SH-SY5Y (cell line): Measurements from ENCODE around the gene NDUFS2.

Source experiments
- GATA2 ChIP-seq: IDR thresholded peaks from 2 replicates; pipeline ENCODE4 v1.6.1; 2011; ENCODE audit warnings: mild to moderate bottlenecking, low read depth, low read length
- GATA3 ChIP-seq: IDR thresholded peaks from 2 replicates; pipeline ENCODE4 v1.6.1; 2011; ENCODE audit warnings: low read depth, mild to moderate bottlenecking, low read length, moderate library complexity

DNA sequence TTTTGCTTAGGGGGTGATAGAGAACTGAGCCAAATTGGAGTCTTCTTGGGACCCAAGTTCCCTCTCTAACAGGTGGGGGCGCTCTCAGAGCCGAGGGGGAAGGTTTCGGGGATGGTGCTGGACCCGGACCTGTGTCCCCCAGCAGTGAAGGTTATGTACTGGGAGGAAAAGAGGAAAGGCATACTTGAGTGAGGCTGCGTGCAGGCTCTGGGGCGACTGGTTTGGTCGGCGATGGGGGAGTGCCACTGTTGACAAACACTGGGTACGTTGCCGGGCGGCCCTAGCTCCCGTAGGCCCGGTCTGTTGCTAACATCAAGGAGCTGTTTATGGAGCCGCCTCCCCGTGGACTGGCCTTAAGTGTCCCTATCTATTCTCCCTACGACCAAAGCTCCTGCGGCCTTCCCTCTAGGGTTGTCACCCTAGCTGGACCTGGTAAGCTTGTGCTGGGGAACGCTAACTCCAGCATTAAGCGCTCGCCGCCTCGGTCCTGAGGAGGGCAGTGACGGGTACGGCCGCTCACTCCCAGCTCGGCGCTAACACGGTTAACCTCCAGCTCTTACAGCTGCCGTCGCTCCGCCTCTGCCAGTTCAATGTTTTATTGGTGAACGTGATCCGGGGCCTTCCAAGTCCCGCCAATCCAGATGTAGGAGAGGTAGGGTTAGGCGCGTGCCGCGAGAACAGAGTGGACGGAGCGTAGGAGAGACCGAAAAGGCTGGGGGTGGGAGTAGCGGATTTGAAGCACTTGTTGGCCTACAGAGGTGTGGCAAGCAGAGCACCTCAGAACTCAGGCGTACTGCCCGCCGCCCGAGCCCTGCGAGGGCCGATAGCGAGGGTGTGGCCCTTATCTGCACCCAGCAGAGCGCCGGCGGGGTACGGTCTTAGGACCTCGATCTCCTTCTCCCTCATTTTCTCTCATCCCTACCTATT is 36.2 kb upstream of the NDUFS2 start, which contains the start of gene PPOX:
- TF ChIP-seq GATA2, result no peak
- TF ChIP-seq GATA3, result no peak
